Thyroid gland (tissue), 4 donors: ENCODE data around the gene ITFG1.

Source experiments
- POLR2A ChIP-seq, 2 donors: fragments of 450-650 bp; IDR thresholded peaks; one replicate each; pipeline ENCODE4 v1.6.1; 2017; ENCODE audit warnings: antibody characterized with exemption in 2 of 2, mild to moderate bottlenecking in 2 of 2, moderate library complexity in 1 of 2
- TF ChIP-seq, protein P1 (sequence below), 6 experiments: fragments of 200-600 bp in 3 of 6; fragments of 450-650 bp in 3 of 6; sonication (generic) in 3 of 6; IDR thresholded peaks; one replicate each; pipeline ENCODE4 v1.5.1; 2016 to 2019; ENCODE audit warnings: antibody characterized with exemption in 6 of 6, mild to moderate bottlenecking in 2 of 6, inconsistent platforms in 1 of 6, moderate library complexity in 1 of 6

DNA sequence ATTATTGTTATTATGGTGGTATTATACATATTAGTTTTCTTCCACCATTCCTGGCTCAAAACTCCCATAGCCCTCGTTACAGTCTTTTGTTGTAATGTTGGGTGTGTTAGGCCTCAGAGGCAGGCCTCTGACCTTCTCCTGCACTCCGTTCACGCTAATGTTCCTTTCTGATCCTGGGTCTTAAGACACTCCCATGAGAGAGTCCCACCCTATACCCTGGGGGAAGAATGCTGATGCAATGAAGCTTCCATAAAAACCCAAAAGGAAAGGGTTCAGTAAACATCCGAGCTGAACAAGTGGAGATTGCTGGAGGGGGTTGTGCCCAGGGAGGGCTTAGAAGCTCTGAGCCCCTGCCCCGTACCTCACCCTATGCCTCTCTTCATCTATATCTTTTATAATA, 175.9 kb downstream of the ITFG1 start:
- no peak for TF ChIP-seq POLR2A (IDR thresholded peaks at IDR 0.05)
- TF ChIP-seq, protein P1, sequence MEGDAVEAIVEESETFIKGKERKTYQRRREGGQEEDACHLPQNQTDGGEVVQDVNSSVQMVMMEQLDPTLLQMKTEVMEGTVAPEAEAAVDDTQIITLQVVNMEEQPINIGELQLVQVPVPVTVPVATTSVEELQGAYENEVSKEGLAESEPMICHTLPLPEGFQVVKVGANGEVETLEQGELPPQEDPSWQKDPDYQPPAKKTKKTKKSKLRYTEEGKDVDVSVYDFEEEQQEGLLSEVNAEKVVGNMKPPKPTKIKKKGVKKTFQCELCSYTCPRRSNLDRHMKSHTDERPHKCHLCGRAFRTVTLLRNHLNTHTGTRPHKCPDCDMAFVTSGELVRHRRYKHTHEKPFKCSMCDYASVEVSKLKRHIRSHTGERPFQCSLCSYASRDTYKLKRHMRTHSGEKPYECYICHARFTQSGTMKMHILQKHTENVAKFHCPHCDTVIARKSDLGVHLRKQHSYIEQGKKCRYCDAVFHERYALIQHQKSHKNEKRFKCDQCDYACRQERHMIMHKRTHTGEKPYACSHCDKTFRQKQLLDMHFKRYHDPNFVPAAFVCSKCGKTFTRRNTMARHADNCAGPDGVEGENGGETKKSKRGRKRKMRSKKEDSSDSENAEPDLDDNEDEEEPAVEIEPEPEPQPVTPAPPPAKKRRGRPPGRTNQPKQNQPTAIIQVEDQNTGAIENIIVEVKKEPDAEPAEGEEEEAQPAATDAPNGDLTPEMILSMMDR (IDR thresholded peaks at IDR 0.05) = no peak
